Neural cell (in vitro differentiated cells): ENCODE data around the gene PCGF3. TPM values are rescaled to one million over a fixed set of nuclear protein-coding genes. Genes with fewer than 3 reads are reported as not detected.

Experiments used
- H2AFZ ChIP-seq: fragments of 200-600, 300-800 bp; sonication (generic), shearing (Covaris generic); 2 replicates; pipeline ENCODE4 v1.6.0; 2014; ENCODE audit warnings: low read depth, mild to moderate bottlenecking, antibody characterized with exemption, low read length, moderate library complexity
- H3F3A ChIP-seq: fragments of 200-600 bp; shearing (Covaris generic); 2 replicates; pipeline ENCODE4 v1.6.1; 2016; ENCODE audit warnings: mild to moderate bottlenecking, moderate library complexity, mixed read lengths, antibody characterized with exemption, low read length; ENCODE audit not compliant: insufficient read depth, poor library complexity, severe bottlenecking
- H3K27ac ChIP-seq: fragments of 200-600, 300-800 bp; sonication (generic), shearing (Covaris generic); 2 replicates; pipeline ENCODE4 v1.5.1; 2014; ENCODE audit warnings: mild to moderate bottlenecking, low read length, moderate library complexity
- H3K27me3 ChIP-seq: fragments of 300-800, 200-600 bp; sonication (generic), shearing (Covaris generic); 2 replicates; pipeline ENCODE4 v1.6.0; 2014; ENCODE audit warnings: mild to moderate bottlenecking, low read depth, low read length, moderate library complexity; ENCODE audit not compliant: insufficient read depth
- H3K36me3 ChIP-seq: fragments of 300-800, 200-600 bp; sonication (generic), shearing (Covaris generic); 2 replicates; pipeline ENCODE4 v1.5.1; 2014; ENCODE audit warnings: mild to moderate bottlenecking, antibody characterized with exemption, low read length, moderate library complexity; ENCODE audit not compliant: insufficient read depth
- H3K4me2 ChIP-seq: fragments of 300-800, 200-600 bp; sonication (generic), shearing (Covaris generic); 2 replicates; pipeline ENCODE4 v1.6.0; 2014; ENCODE audit warnings: mild to moderate bottlenecking, low read length
- H3K4me3 ChIP-seq: fragments of 300-800, 200-600 bp; sonication (generic), shearing (Covaris generic); 2 replicates; pipeline ENCODE4 v1.5.1; 2014; ENCODE audit warnings: mild to moderate bottlenecking, low read length, moderate library complexity
- H3K79me2 ChIP-seq: fragments of 200-600 bp; shearing (Covaris generic); replicated peaks from 2 replicates; pipeline ENCODE4 v1.6.0; 2014; ENCODE audit warnings: mild to moderate bottlenecking, low read length, moderate library complexity; ENCODE audit not compliant: insufficient read depth
- H3K9ac ChIP-seq: fragments of 300-800, 200-600 bp; sonication (generic), shearing (Covaris generic); 2 replicates; pipeline ENCODE4 v1.6.1; 2016; ENCODE audit warnings: mild to moderate bottlenecking, low read length, mixed read lengths
- H3K9me2 ChIP-seq: fragments of 200-600 bp; shearing (Covaris generic); 2 replicates; pipeline ENCODE4 v1.6.1; 2016; ENCODE audit warnings: mild to moderate bottlenecking, low read length, mixed read lengths; ENCODE audit not compliant: insufficient read depth
- H3K9me3 ChIP-seq: fragments of 200-600, 300-800 bp; sonication (generic), shearing (Covaris generic); 2 replicates; pipeline ENCODE4 v1.6.1; 2016; ENCODE audit warnings: mild to moderate bottlenecking, mixed run types, low read length, moderate library complexity, mixed read lengths
- H4K20me1 ChIP-seq: fragments of 200-600 bp; shearing (Covaris generic); 2 replicates; pipeline ENCODE4 v1.6.1; 2016; ENCODE audit warnings: mild to moderate bottlenecking, mixed run types; ENCODE audit not compliant: insufficient read depth
- CTCF ChIP-seq: fragments of 450-650 bp; IDR thresholded peaks from 2 replicates; pipeline ENCODE4 v1.5.1; 2014; ENCODE audit warnings: antibody characterized with exemption, mild to moderate bottlenecking, moderate library complexity; ENCODE audit not compliant: poor library complexity, severe bottlenecking
- EP300 ChIP-seq: fragments of 450-650 bp; conservative IDR thresholded peaks from 2 replicates; pipeline ENCODE4 v1.6.1; 2014; ENCODE audit warnings: antibody characterized with exemption, mild to moderate bottlenecking, moderate library complexity; ENCODE audit not compliant: poor library complexity, severe bottlenecking
- EZH2 ChIP-seq: fragments of 200-600, 300-800 bp; shearing (Covaris generic), sonication (generic); IDR thresholded peaks from 2 replicates; pipeline ENCODE4 v1.6.1; 2014; ENCODE audit warnings: antibody characterized with exemption, low read length, borderline replicate concordance, mild to moderate bottlenecking; ENCODE audit not compliant: insufficient read depth, poor library complexity, severe bottlenecking
- MXI1 ChIP-seq: fragments of 450-650 bp; conservative IDR thresholded peaks from 2 replicates; pipeline ENCODE4 v1.6.1; 2014; ENCODE audit warnings: antibody characterized with exemption, mild to moderate bottlenecking; ENCODE audit not compliant: poor library complexity, severe bottlenecking
- POLR2AphosphoS5 ChIP-seq: IDR thresholded peaks from 2 replicates; pipeline ENCODE4 v1.6.1; 2012
- RAD21 ChIP-seq: fragments of 450-650 bp; conservative IDR thresholded peaks from 2 replicates; pipeline ENCODE4 v1.6.1; 2014; ENCODE audit warnings: antibody characterized with exemption, mild to moderate bottlenecking, moderate library complexity
- REST ChIP-seq: IDR thresholded peaks from 2 replicates; pipeline ENCODE4 v1.6.1; 2012; ENCODE audit warnings: borderline replicate concordance
- SMC3 ChIP-seq: fragments of 450-650 bp; conservative IDR thresholded peaks from 2 replicates; pipeline ENCODE4 v1.6.1; 2014; ENCODE audit warnings: antibody characterized with exemption, mild to moderate bottlenecking, moderate library complexity; ENCODE audit not compliant: poor library complexity
- TAF1 ChIP-seq: IDR thresholded peaks from 2 replicates; pipeline ENCODE4 v1.6.1; 2012; ENCODE audit warnings: low read depth
- polyA plus RNA-seq: library from polyadenylated mRNA; depleted of rRNA; stranded (reverse); fragments of >200 nt; gene quantifications from 2 replicates; pipeline ENCODE4 v1.2.3, GENCODE V29; 2014

Gene PCGF3
- polyA plus RNA-seq, 1 donor from 2014 or later: 117 TPM

GRCh38 chr4:666436-666810 is 39.2 kb upstream of the PCGF3 start:
- no peak overlapping the region for H2AFZ ChIP-seq
- no peaks in the 10 kb centered on the region for H4K20me1 ChIP-seq
- no peak overlapping the region for H3K27ac ChIP-seq
- no peaks in the 10 kb centered on the region for H3K79me2 ChIP-seq
- H3K4me2 ChIP-seq: no peak overlapping the region
- no peaks in the 10 kb centered on the region for H3K36me3 ChIP-seq
- H3K9ac ChIP-seq: no peak overlapping the region
- no peaks in the 10 kb centered on the region for H3K27me3 ChIP-seq
- H3K9me2 ChIP-seq: no peaks in the 10 kb centered on the region
- H3K4me3 ChIP-seq: no peak overlapping the region
- no peaks in the 10 kb centered on the region for H3K9me3 ChIP-seq
- no peaks in the 10 kb centered on the region for H3F3A ChIP-seq
- TF ChIP-seq EZH2: no peak
- no peak for TF ChIP-seq REST
- TF ChIP-seq POLR2AphosphoS5: no peak
- no peak for TF ChIP-seq SMC3
- TF ChIP-seq EP300: no peak
- TF ChIP-seq RAD21: no peak
- TF ChIP-seq CTCF: no peak
- no peak for TF ChIP-seq TAF1
- no peak for TF ChIP-seq MXI1

- no peaks in the 10 kb centered on the region for H4K20me1 ChIP-seq
- no peak overlapping the region for H2AFZ ChIP-seq
- H3K9me3 ChIP-seq: no peaks in the 10 kb centered on the region
- H3K9me2 ChIP-seq: no peaks in the 10 kb centered on the region
- no peak overlapping the region for H3K9ac ChIP-seq
- TF ChIP-seq CTCF: no peak
- no peak overlapping the region for H3K4me3 ChIP-seq
- H3K27ac ChIP-seq: no peak overlapping the region
- no peaks in the 10 kb centered on the region for H3F3A ChIP-seq
- no peaks in the 10 kb centered on the region for H3K36me3 ChIP-seq
- H3K27me3 ChIP-seq: no peaks in the 10 kb centered on the region
- H3K79me2 ChIP-seq: no peaks in the 10 kb centered on the region
- no peak overlapping the region for H3K4me2 ChIP-seq
Observed at GRCh38 chr4:666822-667544, 38.6 kb upstream of the PCGF3 start.
